ENCODE measurements around the gene NPW. TPM values are rescaled to one million over a fixed set of nuclear protein-coding genes. Genes with fewer than 3 reads are reported as not detected.
A peak's percentile ranks its signal among the peaks of the same experiment; 100 is the strongest.

The NPW gene
- total RNA-seq, 1 donor from 2014 or later: 0.82 TPM

DNA sequence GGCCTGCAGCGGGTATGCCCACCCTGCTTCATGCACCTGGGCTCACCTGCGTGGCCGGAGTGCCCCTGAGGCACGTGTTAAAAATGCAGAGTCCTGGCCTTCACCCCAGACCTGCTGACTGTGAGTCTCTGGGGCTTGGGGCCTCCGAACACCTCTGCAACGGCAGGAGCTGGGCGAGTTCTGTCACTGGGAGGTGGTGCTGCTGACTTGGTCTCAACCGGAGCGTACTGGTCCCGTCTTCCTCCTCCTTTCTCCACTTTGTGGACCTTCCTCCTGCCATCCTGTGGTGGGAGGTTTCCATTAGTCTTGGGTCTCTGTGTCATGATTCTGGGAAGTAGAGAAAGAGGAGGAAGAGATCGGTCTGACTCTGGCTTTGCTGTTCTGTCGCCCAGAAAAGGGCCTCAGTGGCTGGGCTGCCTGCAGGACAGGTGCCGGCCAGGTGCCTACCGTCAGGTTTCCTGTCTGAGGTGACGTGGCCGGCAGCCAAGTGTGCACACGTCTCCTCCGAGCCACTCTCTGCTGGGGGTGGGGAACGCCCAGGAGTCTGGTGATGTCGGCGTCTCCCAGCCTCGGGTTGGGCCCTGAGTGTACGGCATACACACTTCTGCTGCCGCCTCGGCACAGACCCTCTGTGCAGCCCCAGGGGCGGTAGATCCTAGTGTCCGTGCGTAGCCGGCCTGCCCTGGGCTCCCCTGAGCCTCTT, 35.1 kb downstream of the NPW start:
- H3K27ac Mint-ChIP-seq (ENCODE audit: unreplicated experiment): no peak overlapping the region

GRCh38 chr16:2056077-2056476, 36.5 kb downstream of the NPW start:
- Mint-ChIP-seq H3K4me1 (ENCODE audit: unreplicated experiment) (no peaks in the 10 kb centered on the region), H3K9me3 (ENCODE audit: unreplicated experiment) (no peaks in the 10 kb centered on the region), H3K4me3 (ENCODE audit: unreplicated experiment) (no peak overlapping the region), H3K27me3 (ENCODE audit: unreplicated experiment) (peaks cover 1% of the 10 kb centered on the region), H3K27ac (ENCODE audit: unreplicated experiment) (no peak overlapping the region), H3K36me3 (ENCODE audit: low read depth, unreplicated experiment) (peaks cover 25% of the 10 kb centered on the region)
- no peak for DNase-seq (ENCODE audit: low spot score)
- no peak for TF ChIP-seq CTCF (IDR thresholded peaks at IDR 0.05; ENCODE audit: unreplicated experiment)

More for the DNA sequence above, 35.1 kb downstream of the NPW start:
- Mint-ChIP-seq H3K4me1 (ENCODE audit: unreplicated experiment) (no peaks in the 10 kb centered on the region), H3K27me3 (ENCODE audit: unreplicated experiment) (peaks cover 1% of the 10 kb centered on the region), H3K4me3 (ENCODE audit: unreplicated experiment) (no peak overlapping the region), H3K36me3 (ENCODE audit: low read depth, unreplicated experiment) (peaks cover 25% of the 10 kb centered on the region), H3K9me3 (ENCODE audit: unreplicated experiment) (no peaks in the 10 kb centered on the region)
- no peak for TF ChIP-seq CTCF (IDR thresholded peaks at IDR 0.05; ENCODE audit: unreplicated experiment)
- DNase-seq (ENCODE audit: low spot score): no peak

GRCh38 chr16:2056681-2057407, 37.3 kb downstream of the NPW start:
- H3K27ac Mint-ChIP-seq (ENCODE audit: unreplicated experiment): no peak overlapping the region
- H3K4me3 Mint-ChIP-seq (ENCODE audit: unreplicated experiment): peak overlapping the region; percentile 42
- H3K4me1 Mint-ChIP-seq (ENCODE audit: unreplicated experiment): no peaks in the 10 kb centered on the region
- no peaks in the 10 kb centered on the region for H3K9me3 Mint-ChIP-seq (ENCODE audit: unreplicated experiment)
- H3K27me3 Mint-ChIP-seq (ENCODE audit: unreplicated experiment): peaks cover 4% of the 10 kb centered on the region
- no peak for DNase-seq (ENCODE audit: low spot score)
- TF ChIP-seq CTCF (IDR thresholded peaks at IDR 0.05; ENCODE audit: unreplicated experiment): no peak
- peaks cover 25% of the 10 kb centered on the region for H3K36me3 Mint-ChIP-seq (ENCODE audit: low read depth, unreplicated experiment)

DNA sequence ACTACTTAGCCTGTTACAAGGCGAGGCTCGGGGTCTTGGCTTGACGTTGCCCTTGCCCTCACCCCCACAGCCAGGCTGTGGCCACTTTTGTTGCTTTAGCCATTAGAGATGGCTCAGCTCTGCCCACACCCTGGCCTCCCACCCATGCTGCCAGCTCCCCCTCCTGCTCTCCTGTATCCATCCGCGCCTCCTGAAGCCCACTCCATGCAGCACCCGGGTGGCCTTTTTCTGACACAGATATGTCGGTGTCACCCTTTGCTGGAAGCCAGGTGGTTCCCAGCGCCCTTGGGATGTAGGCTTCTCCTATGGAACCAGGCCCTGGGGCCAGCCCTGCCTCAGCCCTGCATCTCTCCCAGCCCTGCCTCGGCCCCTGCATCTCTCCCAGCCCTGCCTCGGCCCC, 37.9 kb downstream of the NPW start:
- Mint-ChIP-seq H3K27ac (ENCODE audit: unreplicated experiment) (no peak overlapping the region), H3K27me3 (ENCODE audit: unreplicated experiment) (peaks cover 4% of the 10 kb centered on the region), H3K9me3 (ENCODE audit: unreplicated experiment) (no peaks in the 10 kb centered on the region), H3K36me3 (ENCODE audit: low read depth, unreplicated experiment) (peaks cover 23% of the 10 kb centered on the region), H3K4me3 (ENCODE audit: unreplicated experiment) (peak overlapping the region; percentile 42), H3K4me1 (ENCODE audit: unreplicated experiment) (no peaks in the 10 kb centered on the region)
- no peak for TF ChIP-seq CTCF (IDR thresholded peaks at IDR 0.05; ENCODE audit: unreplicated experiment)
- DNase-seq (ENCODE audit: low spot score): no peak

DNA sequence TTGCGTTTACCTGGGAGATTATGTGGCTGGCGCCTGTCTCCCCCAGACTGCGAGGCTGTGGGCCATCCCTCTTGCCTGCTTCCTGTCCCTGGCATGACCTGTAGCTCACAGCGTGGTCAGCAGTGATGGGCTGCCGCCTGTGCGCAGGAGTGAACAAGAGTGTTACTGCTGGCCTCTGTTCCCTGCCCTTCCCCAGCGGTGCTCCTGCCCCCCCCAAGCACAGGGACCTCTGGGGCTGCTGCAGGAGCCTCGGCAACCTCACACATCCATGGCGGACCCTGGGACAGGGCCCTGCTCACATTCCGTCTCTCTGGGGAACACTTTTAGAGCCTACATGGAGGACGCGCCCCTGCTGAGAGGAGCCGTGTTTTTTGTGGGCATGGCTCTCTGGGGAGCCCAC, 38.8 kb downstream of the NPW start:
- TF ChIP-seq CTCF (IDR thresholded peaks at IDR 0.05; ENCODE audit: unreplicated experiment): no peak
- no peak for DNase-seq (ENCODE audit: low spot score)
- H3K27me3 Mint-ChIP-seq (ENCODE audit: unreplicated experiment): peaks cover 4% of the 10 kb centered on the region
- no peaks in the 10 kb centered on the region for H3K9me3 Mint-ChIP-seq (ENCODE audit: unreplicated experiment)
- no peak overlapping the region for H3K27ac Mint-ChIP-seq (ENCODE audit: unreplicated experiment)
- no peaks in the 10 kb centered on the region for H3K4me1 Mint-ChIP-seq (ENCODE audit: unreplicated experiment)
- peaks cover 19% of the 10 kb centered on the region for H3K36me3 Mint-ChIP-seq (ENCODE audit: low read depth, unreplicated experiment)
- no peak overlapping the region for H3K4me3 Mint-ChIP-seq (ENCODE audit: unreplicated experiment)
